ENCODE measurements around the gene PHACTR1. TPM values are rescaled to one million over a fixed set of nuclear protein-coding genes. Genes with fewer than 3 reads are reported as not detected.

Gene PHACTR1
- polyA plus RNA-seq, 3 donors, result 9.9 to 14.8 (median 12.4) TPM

DNA sequence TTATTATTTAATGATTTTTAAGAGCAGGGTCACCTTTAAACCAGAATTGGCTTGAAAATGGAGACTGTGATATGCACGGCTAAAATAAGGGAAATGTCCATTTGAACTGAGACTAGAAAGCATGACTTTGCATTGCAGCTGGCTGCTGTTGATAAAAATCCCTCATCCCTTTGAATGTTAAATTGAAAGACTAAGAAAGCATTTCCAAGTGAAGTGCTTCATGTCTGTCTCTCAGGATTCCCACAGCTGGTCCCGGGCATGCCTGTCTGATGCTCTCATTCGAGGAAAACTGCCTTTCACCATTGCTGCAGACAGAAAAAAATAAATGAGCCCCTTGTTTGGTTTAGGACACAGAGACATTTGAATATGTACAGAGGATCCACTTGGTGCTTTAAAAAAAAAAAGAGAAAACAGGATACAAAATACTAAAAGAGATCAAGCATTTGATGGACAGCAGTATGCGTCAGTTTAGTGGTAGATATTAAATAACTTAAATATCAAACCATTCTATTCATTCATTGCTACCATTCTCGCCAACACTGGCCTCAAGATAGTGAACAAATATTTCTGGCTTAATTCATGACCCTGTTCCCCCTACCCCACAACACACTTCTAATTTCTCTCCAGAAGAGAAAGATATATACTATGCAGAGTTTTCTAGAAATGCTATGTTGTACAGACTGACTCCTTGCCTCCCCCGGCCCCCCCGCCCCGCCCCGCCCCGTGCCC, 556.8 kb downstream of the PHACTR1 start:
- DNase-seq (ENCODE audit: low read depth in 3 of 3, low spot score in 2 of 3), result no peak

DNA sequence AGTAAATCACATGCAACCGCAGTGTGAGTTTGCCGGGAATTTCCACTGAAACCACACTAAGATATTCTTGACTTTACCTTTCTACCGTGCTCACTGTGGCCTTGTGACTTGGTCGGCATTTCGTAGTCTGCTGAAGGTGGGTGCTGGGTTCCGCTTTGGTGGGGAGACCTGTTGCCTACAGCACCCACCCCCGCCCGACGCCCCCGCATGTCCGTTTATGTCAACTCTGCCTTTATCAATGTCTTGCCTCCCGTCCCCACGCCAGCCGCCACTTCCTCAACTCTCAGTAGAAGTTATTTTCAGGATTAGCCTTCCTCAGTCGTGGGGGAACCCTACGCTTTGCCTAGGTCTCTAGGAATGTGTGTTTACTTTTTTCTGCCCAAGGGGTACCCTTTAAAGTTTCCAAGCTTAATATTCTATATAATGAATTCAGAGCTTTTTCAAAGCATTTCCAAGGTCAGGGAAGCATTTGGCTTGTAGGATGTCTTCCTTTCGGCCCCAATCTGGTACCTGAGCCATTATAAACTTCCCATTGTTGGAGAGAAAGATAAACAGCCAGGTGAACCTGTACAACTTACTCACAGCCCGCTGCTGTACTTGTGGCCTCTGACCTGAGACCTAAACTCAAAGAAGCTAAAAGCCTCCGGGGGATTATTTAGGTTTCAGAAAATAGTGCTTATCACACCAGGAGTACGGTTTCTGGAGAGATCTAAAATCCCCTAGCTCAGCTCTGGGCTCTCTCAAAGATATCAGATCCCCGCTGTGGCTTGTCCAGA, 557.6 kb downstream of the PHACTR1 start:
- no peak for DNase-seq (ENCODE audit: low read depth in 3 of 3, low spot score in 2 of 3)

DNA sequence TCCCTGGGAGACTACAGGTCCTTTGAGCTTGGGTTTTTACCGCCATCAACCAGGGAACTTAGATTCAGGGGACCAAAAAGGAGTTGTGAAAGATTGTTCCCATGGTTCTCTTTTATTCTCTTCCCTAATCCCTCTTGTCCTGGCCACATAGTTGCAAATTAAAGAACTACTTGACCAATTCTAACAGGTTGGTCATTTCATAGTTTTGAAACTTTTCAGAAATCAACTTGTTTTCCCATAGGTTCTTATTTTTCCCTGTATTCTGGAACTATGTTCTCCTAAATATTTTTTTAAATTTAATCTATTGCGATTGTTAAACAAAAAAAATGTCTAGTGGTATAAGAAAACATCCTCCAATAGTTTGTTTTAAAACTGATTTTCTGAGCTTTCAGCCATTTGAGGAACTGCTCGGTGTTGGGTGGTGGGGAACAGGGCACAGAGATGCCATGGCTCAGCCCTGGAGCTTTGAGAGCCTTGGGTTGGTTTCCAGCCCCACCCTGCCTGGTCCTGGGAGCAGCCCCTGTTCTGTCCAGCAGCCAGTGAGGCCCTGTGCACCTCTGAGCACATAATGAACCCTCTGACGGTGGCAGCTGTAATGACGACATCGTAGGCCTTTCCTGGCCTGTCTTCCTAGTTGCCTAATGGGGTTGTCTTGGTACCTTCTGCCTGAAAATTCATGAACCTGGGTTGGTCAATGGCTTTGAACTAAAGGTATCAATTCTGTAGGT, 558.3 kb downstream of the PHACTR1 start:
- DNase-seq (ENCODE audit: low read depth in 3 of 3, low spot score in 2 of 3), result no peak

DNA sequence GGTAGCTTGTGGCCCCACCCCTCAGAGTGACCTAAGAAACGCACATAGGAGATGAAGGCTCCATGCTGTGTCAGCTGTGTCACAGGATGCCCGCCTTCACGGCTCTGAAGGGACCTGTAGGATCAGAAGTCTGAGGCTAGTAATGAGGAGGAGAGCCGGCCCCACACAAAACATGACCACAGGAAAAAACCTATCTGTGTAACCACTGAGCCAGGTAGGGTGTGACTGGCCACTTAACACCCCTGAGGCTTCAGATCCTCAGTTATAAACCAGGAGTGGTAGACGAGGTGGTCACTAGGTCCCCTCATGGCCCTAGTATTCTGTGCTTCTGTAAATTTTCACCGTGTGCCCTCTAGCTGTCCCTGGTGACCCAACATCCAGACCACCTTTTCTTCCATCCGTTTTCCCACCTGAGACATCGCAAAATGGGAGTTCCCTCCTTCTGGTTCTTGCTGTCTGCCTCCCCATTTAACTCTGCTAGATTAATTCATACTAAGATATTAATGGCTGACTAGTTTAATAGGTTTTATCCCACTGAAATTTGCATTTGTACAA, 558.9 kb downstream of the PHACTR1 start:
- no peak for DNase-seq (ENCODE audit: low read depth in 3 of 3, low spot score in 2 of 3)

DNA sequence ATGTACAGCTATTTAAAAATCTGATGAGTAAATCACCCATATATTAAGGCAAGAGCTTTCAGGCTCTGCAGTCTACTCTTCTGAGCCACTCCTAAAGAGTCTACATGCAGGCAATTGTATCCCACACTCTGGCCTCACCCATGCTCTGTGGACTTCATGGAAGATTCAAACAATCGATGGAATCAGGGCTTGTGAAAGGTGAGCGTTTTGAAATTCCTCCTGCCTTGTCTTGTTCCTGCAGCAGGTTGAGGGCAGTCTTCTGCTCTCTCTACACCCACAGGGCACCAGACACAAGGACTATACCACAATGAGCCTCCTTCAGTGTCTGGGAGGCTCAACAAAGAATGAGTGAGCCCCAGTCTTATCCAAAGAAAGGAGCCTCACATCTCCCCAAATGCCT, 560.7 kb downstream of the PHACTR1 start:
- no peak for DNase-seq (ENCODE audit: low read depth in 3 of 3, low spot score in 2 of 3)

DNA sequence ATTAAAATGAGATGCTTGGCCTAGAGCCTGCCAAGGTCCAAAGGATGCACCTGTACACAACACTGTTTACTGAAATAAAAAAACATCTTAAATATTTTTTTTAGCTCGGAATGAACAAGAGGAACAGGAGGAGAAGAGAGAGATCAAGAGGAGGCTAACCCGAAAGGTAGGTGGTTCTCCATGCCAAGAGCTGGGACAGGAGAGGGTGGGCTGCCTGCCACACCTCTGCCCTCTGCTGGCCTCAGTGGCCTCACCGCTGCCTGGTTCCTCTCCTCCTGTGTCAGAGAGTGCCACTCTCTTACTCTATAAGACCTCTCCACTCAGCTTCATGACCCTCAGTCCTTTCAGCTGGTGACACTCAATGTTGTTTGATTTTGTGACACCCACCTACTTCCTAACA, 561.6 kb downstream of the PHACTR1 start:
- DNase-seq (ENCODE audit: low read depth in 3 of 3, low spot score in 2 of 3), result no peak

DNA sequence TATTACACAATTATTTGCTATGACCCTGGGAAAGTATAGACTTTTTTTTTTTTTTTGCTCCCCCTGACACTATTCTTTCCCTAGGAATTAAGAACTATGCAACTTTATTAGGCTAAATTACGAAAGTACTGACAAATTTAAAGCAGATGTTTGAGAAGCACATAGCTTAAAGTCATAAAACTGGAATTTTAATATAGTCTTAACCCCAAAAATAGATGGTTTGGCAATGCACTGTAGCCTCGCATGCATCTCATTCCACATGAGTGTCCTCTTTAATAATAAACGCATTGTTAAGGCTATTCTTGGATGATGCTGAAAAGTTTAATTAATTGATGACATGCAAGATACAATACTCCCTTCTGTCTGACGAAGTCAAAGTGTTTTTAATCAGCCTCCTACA, 562.4 kb downstream of the PHACTR1 start:
- no peak for DNase-seq (ENCODE audit: low read depth in 3 of 3, low spot score in 2 of 3)

DNA sequence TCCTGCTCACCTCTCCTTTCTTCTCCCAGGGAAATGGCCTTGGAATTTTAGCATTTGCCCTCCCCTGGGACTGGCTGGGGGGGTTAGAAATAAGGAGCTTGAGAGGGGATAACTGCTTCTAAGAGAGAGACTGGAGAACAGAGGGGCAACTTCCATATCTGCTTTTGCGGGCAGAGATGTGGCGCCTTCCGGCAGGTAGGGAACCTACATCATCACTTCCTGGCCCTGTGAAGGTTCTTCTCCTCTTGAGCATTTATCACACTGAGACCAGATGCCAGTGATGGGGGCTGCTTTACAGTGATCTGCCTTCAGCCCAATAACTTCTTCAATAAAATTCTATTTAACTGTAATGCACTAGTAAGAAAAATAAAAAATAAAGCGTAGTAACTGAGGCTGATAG, 563.7 kb downstream of the PHACTR1 start:
- DNase-seq (ENCODE audit: low read depth in 3 of 3, low spot score in 2 of 3), result no peak

DNA sequence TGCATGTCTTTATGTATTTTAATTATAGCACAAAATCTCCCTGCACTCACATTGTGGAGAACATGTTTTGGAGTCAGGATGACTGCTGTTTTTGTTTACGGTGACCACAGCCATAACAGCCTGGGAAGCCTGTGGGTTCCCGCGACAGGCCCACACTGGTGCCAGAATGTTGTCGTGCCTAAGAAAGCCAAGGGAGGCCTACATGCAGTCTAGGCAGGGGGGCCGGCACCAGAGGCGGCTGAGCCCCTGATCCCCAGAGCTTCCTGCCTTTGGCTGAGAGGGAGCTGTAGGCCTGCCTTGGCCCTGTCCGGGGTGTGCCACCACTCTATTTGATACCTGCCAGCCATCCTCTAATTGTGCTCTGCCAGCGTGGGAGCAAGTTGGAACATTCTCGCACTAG, 565.1 kb downstream of the PHACTR1 start:
- no peak for DNase-seq (ENCODE audit: low read depth in 3 of 3, low spot score in 2 of 3)

DNA sequence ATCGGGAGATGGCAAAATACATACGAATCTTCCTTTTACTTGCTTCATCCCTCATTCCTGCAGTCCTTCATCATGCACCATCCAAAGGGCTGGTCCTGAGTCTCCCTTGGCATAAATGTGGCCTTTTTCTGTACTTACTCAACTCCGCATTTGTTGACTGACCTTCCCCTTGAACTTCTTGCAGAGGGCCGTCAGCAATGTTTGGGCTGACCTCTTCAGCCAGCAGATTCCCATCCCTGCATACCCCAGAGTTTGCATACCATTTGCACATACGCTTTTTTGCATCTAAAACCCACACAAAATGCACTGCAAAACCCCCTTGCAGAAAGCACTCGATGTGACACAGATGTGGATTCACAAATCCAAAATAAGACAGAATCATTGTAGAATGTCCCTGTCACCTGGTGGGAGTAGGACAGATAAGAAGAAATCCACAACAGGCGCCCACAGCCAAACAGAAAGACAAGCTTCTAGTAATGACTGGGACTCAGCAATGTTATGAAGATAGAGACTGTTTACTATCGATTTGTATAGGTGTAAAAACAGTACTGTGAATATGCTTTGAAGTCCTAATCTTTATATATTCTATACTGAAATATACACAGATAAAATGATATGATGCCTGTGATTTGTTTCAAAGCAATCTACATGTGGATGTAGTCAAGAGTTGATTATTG, 566.0 kb downstream of the PHACTR1 start:
- DNase-seq (ENCODE audit: low read depth in 3 of 3, low spot score in 2 of 3), result no peak

DNA sequence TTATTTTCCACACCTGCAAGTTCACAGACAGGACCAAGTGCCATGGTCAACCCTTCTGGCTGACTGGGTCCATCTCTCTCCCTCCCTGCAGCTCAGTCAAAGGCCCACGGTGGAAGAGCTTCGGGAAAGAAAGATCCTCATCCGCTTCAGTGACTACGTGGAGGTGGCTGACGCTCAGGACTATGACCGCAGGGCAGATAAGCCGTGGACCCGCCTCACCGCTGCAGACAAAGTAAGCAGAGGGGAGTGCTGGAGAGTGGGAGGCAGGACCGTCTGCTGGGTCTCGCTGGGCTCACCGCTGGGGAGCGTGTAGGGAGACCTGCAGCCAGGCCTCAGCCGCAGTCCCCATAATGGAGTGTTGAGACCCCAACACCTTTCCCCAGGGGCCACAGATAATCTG, 566.8 kb downstream of the PHACTR1 start:
- no peak for DNase-seq (ENCODE audit: low read depth in 3 of 3, low spot score in 2 of 3)

DNA sequence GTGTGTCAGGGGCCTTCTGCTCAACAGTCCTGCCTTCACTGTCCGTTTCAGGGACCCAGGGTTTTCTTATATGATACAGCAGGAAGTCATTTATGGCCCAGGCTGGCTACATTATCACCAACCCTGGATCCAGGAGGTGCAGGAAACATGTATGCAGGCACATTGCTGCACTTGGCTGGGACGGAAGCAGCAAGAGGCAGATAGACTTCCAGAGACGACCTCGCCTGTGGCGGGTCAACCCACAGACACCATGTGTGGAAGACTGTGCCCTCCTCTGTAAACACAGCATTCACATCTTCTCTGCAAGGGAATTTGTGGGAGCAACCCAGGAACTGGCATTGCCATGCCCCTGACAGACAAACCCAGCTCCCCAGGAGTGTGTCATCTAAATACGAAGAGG, 568.1 kb downstream of the PHACTR1 start:
- no peak for DNase-seq (ENCODE audit: low read depth in 3 of 3, low spot score in 2 of 3)

DNA sequence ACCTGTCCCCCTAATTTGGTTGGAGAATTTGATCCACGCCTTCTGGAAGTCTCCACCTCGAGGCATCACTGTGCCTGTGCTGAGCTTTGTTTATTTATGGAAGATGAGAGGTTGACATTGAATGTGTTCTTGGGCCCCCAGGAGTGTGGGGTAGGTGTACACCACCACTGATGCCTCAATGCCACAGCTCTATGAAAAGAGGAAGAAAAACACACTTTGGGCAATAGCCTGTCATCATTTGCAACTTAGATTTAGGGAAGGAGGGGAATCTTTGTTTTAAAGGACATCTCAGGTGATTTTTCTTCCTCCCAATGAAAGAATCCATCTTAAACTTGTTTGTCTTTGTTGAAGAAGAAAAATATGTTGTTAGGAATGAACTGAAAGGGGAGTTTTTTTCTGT, 569.1 kb downstream of the PHACTR1 start:
- DNase-seq (ENCODE audit: low read depth in 3 of 3, low spot score in 2 of 3), result no peak

DNA sequence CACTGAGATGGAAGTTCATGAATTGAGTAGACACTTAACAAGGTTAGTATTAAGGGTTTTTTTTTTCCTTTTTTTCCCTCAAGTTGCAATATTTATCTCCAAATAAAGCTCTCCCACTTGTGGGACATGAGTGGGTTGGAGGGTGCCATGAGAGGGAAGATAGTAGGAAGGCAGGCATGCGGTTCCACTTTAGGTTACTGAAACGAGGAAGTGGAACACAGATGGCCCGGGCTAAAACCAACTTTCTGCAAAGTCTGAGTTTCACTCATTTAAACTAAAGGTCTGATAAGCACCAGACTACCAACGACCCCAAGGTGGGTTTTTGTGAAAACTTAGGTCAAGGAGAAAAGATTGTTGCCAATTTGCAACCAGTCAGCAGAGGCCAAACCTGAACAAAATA, 569.6 kb downstream of the PHACTR1 start:
- no peak for DNase-seq (ENCODE audit: low read depth in 3 of 3, low spot score in 2 of 3)

DNA sequence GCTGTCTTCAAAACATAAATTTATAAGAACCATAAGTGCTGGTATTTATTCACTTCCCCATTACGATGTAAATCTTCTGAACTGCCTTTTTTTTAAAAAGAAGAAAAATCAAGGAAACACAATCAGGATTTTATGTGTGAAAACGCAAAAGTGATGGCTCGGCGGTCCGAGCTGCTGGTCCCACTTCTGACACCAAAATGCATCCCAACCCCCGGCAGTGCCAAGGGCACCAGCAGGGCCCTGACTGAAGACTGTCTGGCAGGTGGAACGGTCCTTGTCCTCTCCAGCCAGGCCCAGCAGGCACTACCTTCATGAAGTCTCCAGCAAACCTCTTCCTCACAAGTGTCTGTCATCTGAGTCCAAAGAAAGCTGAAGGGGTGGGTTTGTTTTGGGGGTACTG, 570.5 kb downstream of the PHACTR1 start:
- no peak for DNase-seq (ENCODE audit: low read depth in 3 of 3, low spot score in 2 of 3)

DNA sequence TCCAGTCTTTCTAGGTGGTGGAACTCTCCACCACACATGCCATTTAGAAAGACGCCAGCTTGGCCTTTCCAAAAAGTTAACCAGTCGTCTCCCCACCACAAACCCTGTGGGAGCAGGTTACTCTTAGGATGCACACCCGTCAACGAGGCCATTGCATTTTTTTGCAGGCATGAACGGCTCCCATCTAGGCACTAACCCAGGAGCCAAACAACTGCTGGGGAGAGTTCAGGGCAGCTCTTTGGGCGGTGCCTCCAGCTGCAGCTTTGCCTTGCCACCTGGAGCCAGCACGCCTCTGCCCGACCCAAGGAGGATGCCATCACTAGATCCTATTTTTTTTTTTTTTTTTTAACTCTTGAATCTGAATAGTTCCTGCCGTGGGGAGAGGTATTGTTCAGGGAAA, 571.9 kb downstream of the PHACTR1 start:
- DNase-seq (ENCODE audit: low read depth in 3 of 3, low spot score in 2 of 3), result no peak

DNA sequence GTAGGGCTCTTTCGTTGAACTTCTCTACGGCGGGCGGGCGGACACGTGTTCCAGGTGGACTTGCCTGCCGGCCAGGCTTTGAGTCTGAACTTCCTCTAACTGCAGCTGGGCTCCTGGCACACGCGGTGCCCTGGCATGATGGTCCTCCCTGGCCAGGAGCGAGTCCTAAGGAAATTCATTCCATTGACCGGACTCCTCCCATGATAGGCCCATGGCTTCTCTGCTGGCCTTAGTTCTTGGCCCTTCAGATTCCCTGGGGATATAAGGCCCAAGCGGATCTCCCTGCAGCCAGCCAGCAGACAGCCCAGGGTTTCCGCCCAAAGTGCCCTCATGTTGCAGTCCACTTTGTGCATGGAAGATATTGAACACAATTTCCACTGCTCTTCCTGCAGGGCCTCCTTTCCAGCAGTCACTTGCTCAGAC, 572.4 kb downstream of the PHACTR1 start:
- no peak for DNase-seq (ENCODE audit: low read depth in 3 of 3, low spot score in 2 of 3)

DNA sequence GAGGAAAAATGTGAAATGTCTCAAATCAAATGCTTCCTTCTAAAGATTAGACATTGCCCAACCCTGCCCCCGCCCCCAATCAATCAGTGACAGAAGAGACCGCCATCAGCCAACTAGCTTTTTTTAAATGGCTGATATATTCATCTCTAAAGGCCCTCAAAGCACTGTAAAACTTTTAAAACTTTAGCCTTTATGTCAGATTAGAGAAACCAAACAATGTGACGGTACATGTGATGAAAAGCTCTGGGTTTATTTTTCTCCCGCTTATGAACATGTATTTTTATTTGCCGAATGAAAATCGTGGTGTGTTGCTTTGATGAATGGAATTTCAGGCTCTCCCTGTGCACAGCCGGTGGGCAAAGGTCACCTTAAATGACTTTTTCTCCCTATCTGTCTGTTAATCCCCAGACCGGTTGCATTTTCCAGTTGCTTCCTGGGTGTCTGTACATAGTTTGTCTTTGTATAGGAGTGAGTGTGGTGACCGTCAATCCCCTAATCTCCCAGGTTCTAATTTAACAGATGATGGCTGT, 573.3 kb downstream of the PHACTR1 start:
- no peak for DNase-seq (ENCODE audit: low read depth in 3 of 3, low spot score in 2 of 3)

DNA sequence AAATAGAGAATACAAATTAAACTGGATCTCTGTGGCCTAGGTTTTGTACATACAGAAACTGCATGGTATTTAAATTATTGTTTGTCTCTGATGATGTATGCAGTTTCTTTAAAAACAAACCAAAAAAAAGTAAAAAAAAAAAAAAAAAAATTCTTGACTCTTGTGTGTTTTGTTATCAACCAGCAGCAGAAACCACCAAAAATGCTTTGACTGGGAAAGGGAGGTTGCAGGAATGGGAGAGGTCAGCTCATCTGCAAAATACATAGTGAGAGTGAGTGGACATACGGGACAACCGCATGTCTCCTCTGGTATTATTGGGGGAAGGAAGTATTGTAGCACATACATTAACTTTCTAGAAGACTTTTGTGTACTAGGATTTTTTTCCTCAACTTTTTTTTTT, 573.8 kb downstream of the PHACTR1 start:
- DNase-seq (ENCODE audit: low read depth in 3 of 3, low spot score in 2 of 3), result no peak

DNA sequence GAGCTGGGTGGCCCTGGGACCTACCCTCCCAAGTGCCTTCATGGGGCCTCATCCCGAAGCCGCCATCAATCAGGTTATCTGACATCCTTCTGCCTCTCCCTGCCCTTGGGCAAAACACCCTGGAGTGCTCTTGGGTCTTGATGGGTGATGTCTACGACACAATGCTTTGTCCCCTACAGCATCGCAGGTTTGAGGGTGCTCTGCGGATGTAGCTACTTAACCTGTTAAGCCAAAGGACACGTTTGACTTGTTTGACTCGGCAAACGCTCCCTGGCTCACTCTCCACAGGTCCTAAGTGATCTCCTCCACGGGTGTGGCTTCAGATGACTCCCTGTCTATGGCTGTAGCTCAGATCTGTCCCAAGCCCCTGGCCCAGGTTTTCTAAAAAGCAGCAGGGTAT, 576.2 kb downstream of the PHACTR1 start:
- DNase-seq (ENCODE audit: low read depth in 3 of 3, low spot score in 2 of 3), result no peak

Data from right renal cortex interstitium (tissue), 3 donors.